ENCODE results near the gene GUCY2C.

GUCY2C gene

DNA sequence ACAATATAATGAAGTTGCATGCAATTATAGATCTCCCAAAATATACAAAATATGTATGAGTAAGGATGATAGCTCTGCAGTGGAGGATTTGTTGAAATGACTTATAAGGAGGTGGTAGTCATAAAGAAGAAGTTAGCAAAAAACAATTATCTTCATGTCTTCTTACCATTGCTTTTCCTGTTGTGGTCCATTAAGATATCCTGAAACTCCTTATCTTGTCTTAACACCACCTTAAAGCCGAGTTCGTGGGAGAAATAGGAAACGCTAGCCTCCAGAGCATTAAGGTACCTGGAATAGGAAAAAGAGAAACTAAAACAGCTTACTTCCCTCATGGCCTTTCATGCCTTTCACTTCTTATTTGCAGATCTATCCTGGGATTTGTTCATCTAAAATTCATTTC, 15.2 kb downstream of the GUCY2C start:
- no peak for DNase-seq

GRCh38 chr12:14678547-14679150, 17.8 kb downstream of the GUCY2C start:
- DNase-seq: no peak

DNA sequence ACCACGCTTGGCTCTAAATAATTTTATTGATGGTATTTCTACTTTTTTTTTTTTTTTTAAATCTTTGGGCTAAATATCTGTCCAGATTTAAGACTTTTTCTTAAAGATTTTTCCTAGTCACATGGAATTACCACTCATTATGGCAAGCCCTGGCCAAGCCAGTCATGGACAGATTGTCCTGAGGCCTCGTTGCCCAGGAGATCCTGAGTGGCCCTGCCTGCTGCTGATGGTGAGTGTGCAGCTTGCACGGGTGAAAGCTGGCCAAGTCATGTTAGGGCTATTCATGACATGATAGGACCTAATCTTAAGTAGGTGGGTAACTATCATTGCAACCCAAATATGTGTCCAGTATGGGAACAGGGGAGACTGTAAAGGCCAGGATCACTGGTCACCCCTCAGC, 27.8 kb downstream of the GUCY2C start:
- DNase-seq: no peak

GRCh38 chr12:14665354-14666348, 30.7 kb downstream of the GUCY2C start:
- DNase-seq: no peak

GRCh38 chr12:14664434-14665023, 31.9 kb downstream of the GUCY2C start:
- peak in 1 of 2 donors; percentile 27 for DNase-seq

GRCh38 chr12:14663002-14663401, 33.4 kb downstream of the GUCY2C start:
- DNase-seq: no peak

DNA sequence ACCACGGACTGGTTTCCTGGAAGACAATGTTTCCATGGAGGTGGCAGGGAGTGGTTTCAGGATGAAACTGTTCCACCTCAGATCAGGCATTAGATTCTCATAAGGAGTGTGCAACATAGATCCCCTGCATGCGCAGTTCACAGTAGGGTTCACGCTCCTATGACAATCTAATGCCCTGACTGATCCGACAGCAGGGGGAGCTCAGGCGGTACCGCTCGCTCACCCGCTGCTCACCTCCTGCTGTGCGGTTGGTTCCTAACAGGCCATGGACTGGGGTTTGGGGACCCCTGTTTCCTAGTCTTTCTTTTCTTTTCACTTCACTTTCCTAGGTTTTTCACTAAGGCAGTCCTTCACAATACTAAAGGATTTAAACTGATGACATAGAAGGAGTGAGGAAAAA, 39.6 kb downstream of the GUCY2C start:
- no peak for DNase-seq

DNA sequence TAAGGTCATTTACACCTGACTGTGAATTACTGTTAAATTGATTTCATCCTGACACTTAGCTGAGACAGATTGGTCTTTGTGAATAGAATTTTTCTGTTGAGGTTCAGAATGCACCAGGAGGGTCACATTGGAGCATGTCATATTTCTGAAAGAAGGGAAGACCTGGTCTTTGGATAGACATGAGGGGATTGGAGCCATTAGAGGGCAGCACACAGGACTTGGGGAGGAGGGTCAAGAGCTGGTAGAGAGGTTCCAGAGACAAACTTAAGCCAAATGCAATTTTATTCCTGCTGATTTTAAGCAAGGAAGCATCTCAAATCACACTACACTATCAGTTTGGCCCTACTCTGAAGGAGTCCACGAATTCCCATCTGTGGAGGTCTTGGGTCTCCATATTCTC, 41.1 kb downstream of the GUCY2C start:
- DNase-seq: no peak

DNA sequence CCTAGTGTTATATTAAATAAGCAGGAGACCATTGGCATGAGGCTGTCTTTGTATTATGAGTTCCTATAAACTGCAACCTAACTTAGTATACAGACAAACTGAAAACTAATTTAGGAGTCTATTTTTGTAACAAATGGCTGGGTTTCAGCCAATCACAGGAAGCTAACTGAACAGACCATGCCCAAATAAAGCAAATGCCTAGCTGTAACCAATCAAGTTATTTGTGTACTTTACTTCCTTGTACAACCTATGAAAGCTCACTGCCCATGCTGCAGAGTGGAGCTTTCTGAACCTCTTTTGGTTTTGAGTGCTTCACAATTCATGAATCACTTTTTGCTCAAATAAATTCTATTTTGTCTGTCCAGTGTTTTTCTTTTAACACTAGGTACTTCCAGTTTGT, 41.6 kb downstream of the GUCY2C start:
- no peak for DNase-seq

GRCh38 chr12:14654416-14654815, 42.0 kb downstream of the GUCY2C start:
- no peak for DNase-seq

GRCh38 chr12:14652483-14652882, 43.9 kb downstream of the GUCY2C start:
- no peak for DNase-seq

GRCh38 chr12:14651371-14651770, 45.0 kb downstream of the GUCY2C start:
- DNase-seq: no peak

DNA sequence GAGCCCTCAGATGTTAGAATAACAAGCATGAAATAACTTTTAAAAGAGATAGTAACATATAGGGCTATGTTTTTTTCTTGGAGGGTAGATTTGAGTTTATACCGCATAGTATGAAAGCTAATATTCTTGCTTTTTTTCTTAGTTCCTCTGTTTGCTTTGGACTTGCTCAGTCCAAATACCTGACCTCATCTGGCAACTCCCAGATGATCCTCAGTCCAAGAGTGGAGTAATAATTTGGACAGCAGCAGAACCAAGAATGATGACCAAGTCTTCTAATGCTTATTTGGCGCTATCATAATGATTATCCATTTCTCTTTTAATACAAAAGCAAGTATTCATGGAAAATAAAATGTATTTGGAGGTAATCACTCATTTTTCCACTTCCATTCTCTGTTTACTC, 45.6 kb downstream of the GUCY2C start:
- no peak for DNase-seq

- no peak for DNase-seq
Observed at GRCh38 chr12:14647028-14647750, 49.2 kb downstream of the GUCY2C start.

DNA sequence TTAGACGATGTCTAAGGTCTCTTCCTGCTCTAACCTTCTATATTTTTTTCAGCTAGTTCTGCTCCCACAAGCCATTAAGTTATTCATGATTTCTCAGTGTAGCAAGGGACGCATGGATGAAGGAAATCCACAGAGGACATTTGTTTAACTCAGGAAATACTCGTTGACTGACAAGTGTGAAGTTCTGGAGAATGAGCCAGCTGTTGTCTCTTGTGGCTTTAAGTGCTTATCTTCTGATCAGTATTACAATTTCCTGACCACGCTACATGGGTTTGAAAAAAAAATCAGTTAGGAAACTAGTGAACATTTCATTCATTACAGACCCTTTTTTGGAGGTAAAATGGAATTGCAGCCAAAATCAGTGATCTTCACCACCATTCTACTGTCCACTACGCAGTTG, 53.1 kb downstream of the GUCY2C start:
- no peak for DNase-seq

GRCh38 chr12:14638066-14638465, 58.3 kb downstream of the GUCY2C start:
- DNase-seq: no peak

- no peak for DNase-seq
Observed at GRCh38 chr12:14635776-14636175, 60.6 kb downstream of the GUCY2C start.

DNA sequence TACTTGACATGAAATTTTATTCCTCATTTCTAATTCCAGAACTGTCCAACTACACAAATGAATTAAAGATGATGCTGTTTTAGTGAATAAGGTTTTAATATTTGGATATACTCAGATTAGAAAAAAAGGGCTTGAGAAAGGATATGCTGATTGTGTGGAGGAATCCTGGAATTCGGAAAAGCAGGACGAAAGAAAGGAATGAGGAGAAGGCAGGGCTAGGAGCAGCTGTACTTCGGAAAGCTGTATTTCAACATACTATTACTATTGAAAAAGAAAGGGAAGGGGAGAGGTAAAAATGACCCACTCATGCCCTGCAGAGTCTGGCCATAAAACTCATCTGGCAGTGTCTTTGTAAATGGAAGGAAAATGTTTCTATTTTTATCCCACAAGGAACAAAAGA, 65.6 kb downstream of the GUCY2C start:
- no peak for DNase-seq

DNA sequence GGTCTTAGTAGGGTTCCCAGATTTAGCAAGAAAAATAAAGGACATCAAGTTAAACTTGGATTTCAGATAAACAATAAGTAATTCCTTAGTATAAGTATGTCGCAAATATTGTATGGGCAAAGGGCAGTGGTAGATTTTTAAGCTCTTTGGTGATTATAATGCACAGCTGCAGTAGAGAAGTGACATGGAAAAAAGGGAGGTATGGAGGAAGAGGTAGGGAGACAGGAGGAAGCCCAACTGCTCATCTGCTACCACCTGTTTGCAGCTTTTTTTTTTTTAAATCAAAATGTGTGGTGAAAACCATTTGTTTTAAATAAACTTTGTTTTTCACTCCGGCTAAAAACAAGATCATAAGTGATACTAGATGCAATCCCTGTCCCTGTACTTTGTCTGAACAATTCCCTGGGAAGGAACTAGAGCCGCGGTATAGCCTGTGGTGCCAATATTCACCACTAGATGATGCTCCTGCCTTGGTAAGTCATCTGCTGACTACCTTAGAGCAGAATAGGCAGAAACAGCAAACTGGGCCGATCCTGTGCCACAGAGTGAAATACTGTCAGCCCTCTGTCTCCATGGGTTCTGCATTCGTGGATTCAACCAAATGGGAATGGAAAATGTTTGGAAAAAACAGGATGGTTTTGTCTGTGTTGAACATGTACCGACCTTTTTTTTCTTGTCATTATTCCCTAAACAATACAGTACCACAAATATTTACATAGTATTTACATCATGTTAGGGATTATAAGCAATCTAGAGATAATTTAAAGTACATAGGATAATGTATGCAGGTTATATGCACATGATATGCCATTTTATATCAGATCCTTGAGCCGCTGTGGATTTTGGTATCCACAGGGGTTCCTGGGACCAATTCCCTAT, 66.3 kb downstream of the GUCY2C start:
- peak; percentile 53 for DNase-seq

GRCh38 chr12:14628771-14629170, 67.6 kb downstream of the GUCY2C start:
- no peak for DNase-seq

- no peak for DNase-seq
Observed at GRCh38 chr12:14621826-14622225, 74.6 kb downstream of the GUCY2C start.

Data from stimulated activated CD4-positive, alpha-beta T cell treated with anti-CD3 and anti-CD28 coated beads, Interleukin-2, amount 100 ng/mL, for 48 hours (primary cell).